ENCODE results near the gene GPR142.

- TF ChIP-seq POLR2AphosphoS5 (IDR thresholded peaks at IDR 0.05) (no peak), CTCF (IDR thresholded peaks at IDR 0.05) (no peak)
Observed at GRCh38 chr17:74349120-74349519, 18.2 kb upstream of the GPR142 start.

Measured in esophagus muscularis mucosa (tissue), 3 donors.